ENCODE measurements around the gene GABPB1.

Gene GABPB1

GRCh38 chr15:50353251-50353974 lies 1.6 kb downstream of the GABPB1 start:
- peak; percentile 60 for DNase-seq
- in situ Hi-C loops (cut with HindIII; ENCODE audit: low pct_ligation_motif_present, low pct_unique_long_range_greater_than_20kb, low sequenced_read_pairs): no loop called here

- no peak for DNase-seq
- in situ Hi-C loops (cut with HindIII; ENCODE audit: low pct_ligation_motif_present, low pct_unique_long_range_greater_than_20kb, low sequenced_read_pairs): no loop called here
Observed at GRCh38 chr15:50350621-50351020, 4.4 kb downstream of the GABPB1 start.

- in situ Hi-C loops (cut with HindIII; ENCODE audit: low pct_ligation_motif_present, low pct_unique_long_range_greater_than_20kb, low sequenced_read_pairs): no loop called here
Observed at GRCh38 chr15:50345298-50345697, 9.7 kb downstream of the GABPB1 start.

GRCh38 chr15:50344006-50344464 lies 11.0 kb downstream of the GABPB1 start:
- DNase-seq: no peak
- in situ Hi-C loops (cut with HindIII; ENCODE audit: low pct_ligation_motif_present, low pct_unique_long_range_greater_than_20kb, low sequenced_read_pairs): no loop called here

More at GRCh38 chr15:50345298-50345697, 9.7 kb downstream of the GABPB1 start:
- no peak for DNase-seq

- DNase-seq: no peak
- in situ Hi-C loops (cut with HindIII; ENCODE audit: low pct_ligation_motif_present, low pct_unique_long_range_greater_than_20kb, low sequenced_read_pairs): no loop called here
Observed at GRCh38 chr15:50341616-50342136, 13.3 kb downstream of the GABPB1 start.

- in situ Hi-C loops (cut with HindIII; ENCODE audit: low pct_ligation_motif_present, low pct_unique_long_range_greater_than_20kb, low sequenced_read_pairs): no loop called here
- DNase-seq: no peak
Observed at GRCh38 chr15:50340416-50340815, 14.6 kb downstream of the GABPB1 start.

GRCh38 chr15:50339717-50340116 lies 15.3 kb downstream of the GABPB1 start:
- in situ Hi-C loops (cut with HindIII; ENCODE audit: low pct_ligation_motif_present, low pct_unique_long_range_greater_than_20kb, low sequenced_read_pairs): no loop called here
- DNase-seq: no peak

- in situ Hi-C loops (cut with HindIII; ENCODE audit: low pct_ligation_motif_present, low pct_unique_long_range_greater_than_20kb, low sequenced_read_pairs): no loop called here
- DNase-seq: no peak
Observed at GRCh38 chr15:50335251-50335650, 19.7 kb downstream of the GABPB1 start.

- DNase-seq: no peak
- in situ Hi-C loops (cut with HindIII; ENCODE audit: low pct_ligation_motif_present, low pct_unique_long_range_greater_than_20kb, low sequenced_read_pairs): no loop called here
Observed at GRCh38 chr15:50333229-50333628, 21.8 kb downstream of the GABPB1 start.

- in situ Hi-C loops (cut with HindIII; ENCODE audit: low pct_ligation_motif_present, low pct_unique_long_range_greater_than_20kb, low sequenced_read_pairs): no loop called here
- DNase-seq: no peak
Observed at GRCh38 chr15:50330921-50331320, 24.1 kb downstream of the GABPB1 start.

GRCh38 chr15:50328116-50328515 lies 26.9 kb downstream of the GABPB1 start:
- DNase-seq: no peak
- in situ Hi-C loops (cut with HindIII; ENCODE audit: low pct_ligation_motif_present, low pct_unique_long_range_greater_than_20kb, low sequenced_read_pairs): no loop called here

- DNase-seq: no peak
- in situ Hi-C loops (cut with HindIII; ENCODE audit: low pct_ligation_motif_present, low pct_unique_long_range_greater_than_20kb, low sequenced_read_pairs): no loop called here
Observed at GRCh38 chr15:50321680-50322210, 33.3 kb downstream of the GABPB1 start.

- no peak for DNase-seq
- in situ Hi-C loops (cut with HindIII; ENCODE audit: low pct_ligation_motif_present, low pct_unique_long_range_greater_than_20kb, low sequenced_read_pairs): no loop called here
Observed at GRCh38 chr15:50320504-50320903, 34.5 kb downstream of the GABPB1 start.

- in situ Hi-C loops (cut with HindIII; ENCODE audit: low pct_ligation_motif_present, low pct_unique_long_range_greater_than_20kb, low sequenced_read_pairs): no loop called here
- no peak for DNase-seq
Observed at GRCh38 chr15:50318697-50319096, 36.3 kb downstream of the GABPB1 start.

- in situ Hi-C loops (cut with HindIII; ENCODE audit: low pct_ligation_motif_present, low pct_unique_long_range_greater_than_20kb, low sequenced_read_pairs): no loop called here
- peak; percentile 55 for DNase-seq
Observed at GRCh38 chr15:50315814-50316630, 39.0 kb downstream of the GABPB1 start.

- in situ Hi-C loops (cut with HindIII; ENCODE audit: low pct_ligation_motif_present, low pct_unique_long_range_greater_than_20kb, low sequenced_read_pairs): no loop called here
- no peak for DNase-seq
Observed at GRCh38 chr15:50312636-50313035, 42.4 kb downstream of the GABPB1 start.

GRCh38 chr15:50307799-50308198 lies 47.2 kb downstream of the GABPB1 start:
- in situ Hi-C loops (cut with HindIII; ENCODE audit: low pct_ligation_motif_present, low pct_unique_long_range_greater_than_20kb, low sequenced_read_pairs): no loop called here
- DNase-seq: no peak

GRCh38 chr15:50304836-50305235 lies 50.2 kb downstream of the GABPB1 start:
- DNase-seq: no peak
- in situ Hi-C loops (cut with HindIII; ENCODE audit: low pct_ligation_motif_present, low pct_unique_long_range_greater_than_20kb, low sequenced_read_pairs): no loop called here

GRCh38 chr15:50302581-50302980 lies 52.4 kb downstream of the GABPB1 start:
- in situ Hi-C loops (cut with HindIII; ENCODE audit: low pct_ligation_motif_present, low pct_unique_long_range_greater_than_20kb, low sequenced_read_pairs): no loop called here

More at GRCh38 chr15:50302581-50302980, 52.4 kb downstream of the GABPB1 start:
- DNase-seq: no peak
